Cardiac fibroblast (primary cell): ENCODE measurements around the gene MICAL2.
A peak's percentile ranks its signal among the peaks of the same experiment; 100 is the strongest.

Source experiments
- DNase-seq, 2 donors: peaks; one replicate each; pipeline versions ENCODE4 v3.0.0 to v3.0.0-alpha.2; 2010; ENCODE audit warnings: low read depth in 2 of 2
- H3K4me3 ChIP-seq, 2 donors: replicated peaks in 1 of 2; 1 replicate in 1 of 2; 2 replicates in 1 of 2; pipeline ENCODE4 v1.5.1; 2011; ENCODE audit warnings: low read depth in 2 of 2, low read length in 2 of 2, mild to moderate bottlenecking in 2 of 2, moderate library complexity in 1 of 2
- TF ChIP-seq, protein P1 (sequence below): IDR thresholded peaks from one replicate; pipeline ENCODE4 v1.5.1; 2011; ENCODE audit warnings: low read depth, mild to moderate bottlenecking, low read length, inconsistent platforms

The MICAL2 gene

DNA sequence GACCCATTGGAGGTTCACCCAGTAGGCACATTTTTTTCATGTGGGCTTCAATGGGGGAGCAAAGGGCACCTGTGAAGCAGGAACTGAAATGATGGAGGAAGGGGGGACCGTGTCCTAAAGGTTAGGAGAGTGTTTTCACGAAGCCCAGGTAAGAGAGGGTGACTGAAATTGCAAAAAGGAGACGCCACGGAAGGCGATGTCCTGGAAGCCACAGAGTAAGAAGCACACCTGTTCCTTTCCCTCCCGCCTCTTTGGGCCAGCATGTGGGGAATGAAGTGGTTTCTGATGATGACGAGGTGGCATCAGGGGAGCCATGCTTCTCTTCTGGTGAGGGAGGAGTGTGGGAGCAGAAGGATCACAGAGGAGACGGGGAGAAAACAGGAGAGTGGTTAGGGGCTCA lies 37.0 kb upstream of the MICAL2 start:
- no peak for DNase-seq
- TF ChIP-seq, protein P1, sequence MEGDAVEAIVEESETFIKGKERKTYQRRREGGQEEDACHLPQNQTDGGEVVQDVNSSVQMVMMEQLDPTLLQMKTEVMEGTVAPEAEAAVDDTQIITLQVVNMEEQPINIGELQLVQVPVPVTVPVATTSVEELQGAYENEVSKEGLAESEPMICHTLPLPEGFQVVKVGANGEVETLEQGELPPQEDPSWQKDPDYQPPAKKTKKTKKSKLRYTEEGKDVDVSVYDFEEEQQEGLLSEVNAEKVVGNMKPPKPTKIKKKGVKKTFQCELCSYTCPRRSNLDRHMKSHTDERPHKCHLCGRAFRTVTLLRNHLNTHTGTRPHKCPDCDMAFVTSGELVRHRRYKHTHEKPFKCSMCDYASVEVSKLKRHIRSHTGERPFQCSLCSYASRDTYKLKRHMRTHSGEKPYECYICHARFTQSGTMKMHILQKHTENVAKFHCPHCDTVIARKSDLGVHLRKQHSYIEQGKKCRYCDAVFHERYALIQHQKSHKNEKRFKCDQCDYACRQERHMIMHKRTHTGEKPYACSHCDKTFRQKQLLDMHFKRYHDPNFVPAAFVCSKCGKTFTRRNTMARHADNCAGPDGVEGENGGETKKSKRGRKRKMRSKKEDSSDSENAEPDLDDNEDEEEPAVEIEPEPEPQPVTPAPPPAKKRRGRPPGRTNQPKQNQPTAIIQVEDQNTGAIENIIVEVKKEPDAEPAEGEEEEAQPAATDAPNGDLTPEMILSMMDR: no peak
- H3K4me3 ChIP-seq: no peak overlapping the region

DNA sequence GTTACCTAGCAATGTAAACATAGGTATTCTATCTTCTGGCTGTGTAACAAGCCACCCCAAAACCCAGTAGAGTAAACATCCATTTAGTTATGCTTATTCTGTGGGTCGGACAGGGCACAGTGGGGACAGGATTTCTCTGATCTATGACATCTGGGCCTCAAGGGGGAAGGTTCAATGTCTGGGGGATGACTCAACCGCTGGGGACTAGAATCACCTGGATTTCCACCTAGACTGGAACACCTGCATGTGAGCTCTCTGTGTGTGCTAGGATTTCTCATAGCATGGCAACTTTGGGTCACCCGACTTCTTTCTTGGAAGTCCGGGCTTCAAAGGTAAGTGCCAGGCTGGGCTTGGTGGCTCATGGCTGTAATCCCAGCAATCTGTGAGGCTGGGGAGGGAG lies 36.5 kb upstream of the MICAL2 start:
- H3K4me3 ChIP-seq: no peak overlapping the region
- TF ChIP-seq, protein P1: no peak
- no peak for DNase-seq

DNA sequence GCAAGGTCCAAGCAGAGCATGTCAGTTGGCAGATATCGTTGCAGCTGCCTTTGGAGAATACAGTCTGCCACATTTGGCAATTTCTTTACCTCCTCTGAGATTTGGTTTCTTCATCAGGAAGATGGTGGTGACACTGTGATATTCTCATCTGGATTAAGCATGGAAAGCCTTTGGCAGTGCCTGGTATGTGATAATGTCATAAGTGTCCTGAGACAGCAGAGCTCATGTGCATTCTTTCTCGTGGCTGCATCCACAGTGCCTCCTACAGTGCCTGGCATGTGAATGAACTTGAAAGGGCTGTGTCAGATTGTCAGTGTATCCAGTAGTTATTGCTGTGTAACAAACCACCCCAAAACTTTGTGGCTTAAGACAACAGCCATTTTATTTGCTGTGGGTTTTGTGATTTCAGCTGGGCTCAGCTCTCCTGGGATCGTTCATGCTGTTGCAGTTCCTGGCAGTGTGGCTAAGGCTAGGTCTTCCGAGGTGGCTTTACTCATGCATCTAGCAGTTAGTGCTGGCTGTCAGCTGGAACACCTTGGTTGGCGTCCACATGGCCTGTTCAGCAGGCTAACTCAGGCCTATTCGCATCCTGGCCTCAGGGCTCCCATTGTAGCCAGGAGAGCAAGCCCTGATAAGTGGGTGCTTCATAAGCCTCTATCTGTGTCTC lies 35.7 kb upstream of the MICAL2 start:
- TF ChIP-seq, protein P1: no peak
- peak in 1 of 2 donors; percentile 50 for DNase-seq
- no peak overlapping the region for H3K4me3 ChIP-seq

DNA sequence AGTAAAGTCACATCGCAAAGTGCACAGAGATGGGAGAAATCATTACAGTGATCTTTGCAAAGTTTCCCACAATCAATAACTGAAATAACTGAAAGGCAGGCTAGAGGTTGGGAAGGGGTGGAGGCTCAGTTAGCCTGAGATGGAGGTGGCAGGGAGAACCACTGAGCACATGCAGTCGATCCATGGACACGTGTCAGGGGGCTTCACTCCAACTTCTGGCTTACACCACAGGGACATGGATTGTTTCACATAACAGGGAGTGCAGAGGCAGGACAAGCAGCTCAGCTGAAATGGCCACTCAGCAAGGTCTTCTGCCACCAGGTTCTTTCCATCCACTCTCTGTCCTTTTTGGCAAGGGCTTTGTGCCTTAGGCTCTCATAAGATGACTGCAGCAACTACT lies 35.1 kb upstream of the MICAL2 start:
- TF ChIP-seq, protein P1: no peak
- no peak for DNase-seq
- H3K4me3 ChIP-seq: no peak overlapping the region

DNA sequence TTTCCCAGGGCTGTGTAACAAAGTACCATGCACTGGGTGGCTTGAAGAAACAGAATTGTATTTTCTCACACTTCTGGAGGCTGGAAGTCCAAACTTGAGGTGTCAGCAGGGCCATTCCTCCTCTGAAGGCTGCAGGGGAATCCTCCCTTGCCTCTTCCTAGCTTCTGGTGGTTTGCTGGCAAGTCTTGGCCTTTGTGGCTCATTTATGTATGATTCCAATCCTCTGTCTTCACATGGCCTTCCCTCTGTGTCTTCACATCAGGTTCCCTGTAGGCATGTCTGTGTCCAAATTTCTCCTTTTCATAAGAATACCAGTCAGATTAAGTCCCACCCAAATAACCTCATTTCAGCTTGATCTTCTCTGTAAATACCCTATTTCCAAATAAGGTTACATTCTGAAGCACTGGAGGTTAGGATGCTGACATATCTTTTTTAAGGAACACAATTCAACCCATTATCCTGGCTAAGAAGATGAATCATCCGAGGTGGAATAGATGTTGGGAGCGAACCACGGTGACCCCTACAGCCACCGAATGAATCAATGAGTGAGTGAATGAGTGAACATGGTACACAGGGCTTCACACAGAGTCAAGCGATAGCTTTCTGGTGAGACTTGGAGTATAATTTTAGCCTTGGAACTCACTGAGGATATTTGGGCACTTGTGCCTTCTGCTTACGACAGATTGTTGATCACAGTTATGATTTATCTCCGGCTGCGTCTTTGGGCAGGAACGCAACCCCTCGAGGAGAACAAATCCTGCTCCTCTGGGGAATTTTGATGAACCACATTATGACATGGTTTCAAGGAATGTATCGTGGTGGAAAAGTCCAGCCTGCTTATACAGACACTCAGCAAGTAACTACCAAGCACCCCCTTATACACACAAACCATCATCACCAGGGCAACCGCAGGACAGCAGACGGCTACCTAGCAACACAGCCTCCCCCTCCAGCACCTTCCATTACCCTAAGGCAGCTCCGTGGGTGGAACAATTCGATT lies 34.3 kb upstream of the MICAL2 start:
- TF ChIP-seq, protein P1: no peak
- no peak overlapping the region for H3K4me3 ChIP-seq
- peak; percentile 96 to 100 for DNase-seq

DNA sequence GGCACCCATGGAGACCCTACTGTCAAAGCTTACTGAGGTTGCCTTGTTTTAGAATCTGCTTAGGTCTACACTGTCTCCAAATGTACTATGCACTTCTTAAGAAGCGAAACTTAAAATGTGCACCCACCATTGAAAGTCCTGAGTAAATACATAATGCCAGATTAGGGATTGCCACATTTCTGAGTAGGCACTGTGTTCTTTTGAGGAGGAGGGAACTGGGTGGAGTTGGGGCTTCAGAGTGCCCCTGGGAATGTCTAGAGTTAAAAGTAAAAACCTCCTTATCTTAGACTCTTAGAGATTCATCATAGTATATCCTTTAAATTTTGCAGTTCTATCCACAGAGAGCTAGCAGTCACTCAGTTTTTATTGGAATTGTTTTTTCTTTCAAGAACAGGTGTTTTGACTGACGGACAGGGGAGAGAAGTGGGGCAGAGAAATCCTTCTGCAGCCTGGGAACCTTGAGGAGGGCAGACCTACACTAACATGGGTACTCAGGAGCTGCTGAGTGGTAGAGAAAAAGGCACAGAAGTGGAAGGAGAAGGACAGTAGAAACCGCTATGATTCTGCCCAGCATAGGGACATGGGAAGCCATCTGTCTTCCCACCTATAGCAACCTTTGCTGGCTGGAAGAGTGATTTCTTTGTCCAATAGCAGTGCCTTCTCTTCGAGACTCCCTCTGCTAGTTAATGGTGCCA lies 33.4 kb upstream of the MICAL2 start:
- DNase-seq: peak; percentile 62 to 90
- TF ChIP-seq, protein P1: no peak
- H3K4me3 ChIP-seq: no peak overlapping the region
